Activated naive CD8-positive, alpha-beta T cell treated with anti-CD3 and anti-CD28 coated beads, Interleukin-2, amount 50 U/mL, for 24 hours (primary cell): ENCODE results near the gene ENTPD3.
"Not testable (repeated sequence)": the region's sequence is repeated elsewhere in the genome, so short reads cannot be mapped to it uniquely, and the experiment has no call there.

Experiments
- ATAC-seq: fragments of 150-1000 bp; cut with Tn5 transposase; one replicate; pipeline ENCODE4 v1.10.0; 2021
- DNase-seq: peaks from one replicate; pipeline ENCODE4 v3.0.0; 2021
- H3K27ac Mint-ChIP-seq: one replicate; pipeline ENCODE4 v1.8.0; 2021; ENCODE audit warnings: mild to moderate bottlenecking, mixed read lengths
- H3K27me3 Mint-ChIP-seq: one replicate; pipeline ENCODE4 v1.8.0; 2021; ENCODE audit warnings: mixed read lengths
- H3K36me3 Mint-ChIP-seq: one replicate; pipeline ENCODE4 v1.8.0; 2021; ENCODE audit warnings: low read depth, mixed read lengths
- H3K4me1 Mint-ChIP-seq: one replicate; pipeline ENCODE4 v1.8.0; 2021; ENCODE audit warnings: mixed read lengths
- H3K4me3 Mint-ChIP-seq: one replicate; pipeline ENCODE4 v1.8.0; 2021; ENCODE audit warnings: mild to moderate bottlenecking, moderate library complexity, mixed read lengths
- H3K9me3 Mint-ChIP-seq: one replicate; pipeline ENCODE4 v1.8.0; 2021; ENCODE audit warnings: mixed read lengths

ENTPD3 gene

GRCh38 chr3:40461161-40461560 lies 74.2 kb downstream of the ENTPD3 start:
- Mint-ChIP-seq H3K27me3 (peaks cover 2% of the 10 kb centered on the region), H3K9me3 (no peaks in the 10 kb centered on the region), H3K36me3 (peaks cover 76% of the 10 kb centered on the region), H3K4me1 (peaks cover 59% of the 10 kb centered on the region), H3K27ac (peak overlapping the region; percentile 74), H3K4me3 (peak overlapping the region; percentile 35)
- ATAC-seq: no peak
- no peak for DNase-seq

- peak overlapping the region; percentile 39 for H3K27ac Mint-ChIP-seq
- H3K36me3 Mint-ChIP-seq: peaks cover 76% of the 10 kb centered on the region
- H3K27me3 Mint-ChIP-seq, H3K4me3 Mint-ChIP-seq, H3K9me3 Mint-ChIP-seq, DNase-seq, ATAC-seq: not testable (repeated sequence)
- H3K4me1 Mint-ChIP-seq: peaks cover 51% of the 10 kb centered on the region
Measured at GRCh38 chr3:40462838-40463237, 75.9 kb downstream of the ENTPD3 start.

DNA sequence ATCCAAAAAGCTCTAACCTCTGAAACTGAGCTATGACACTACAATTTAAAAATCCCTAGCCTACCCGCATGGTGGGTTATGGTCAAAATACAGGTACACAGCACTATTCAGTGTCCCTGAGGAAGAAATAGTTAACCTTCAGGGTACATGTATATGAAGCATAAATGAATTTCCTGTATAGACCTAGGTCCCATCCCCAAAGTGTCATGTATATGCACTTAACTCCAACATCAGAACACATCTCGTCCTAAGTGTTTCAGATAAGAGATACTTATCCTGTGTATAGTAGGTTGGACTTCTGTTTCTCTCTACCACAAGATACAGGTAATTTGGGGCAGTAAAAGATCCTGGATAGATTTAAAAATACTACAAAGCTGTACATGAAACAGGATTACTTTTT lies 76.6 kb downstream of the ENTPD3 start:
- H3K36me3 Mint-ChIP-seq: peaks cover 69% of the 10 kb centered on the region
- no peaks in the 10 kb centered on the region for H3K9me3 Mint-ChIP-seq
- no peak for DNase-seq
- H3K27ac Mint-ChIP-seq: no peak overlapping the region
- ATAC-seq: no peak
- no peak overlapping the region for H3K4me3 Mint-ChIP-seq
- H3K4me1 Mint-ChIP-seq: peaks cover 44% of the 10 kb centered on the region
- no peaks in the 10 kb centered on the region for H3K27me3 Mint-ChIP-seq

DNA sequence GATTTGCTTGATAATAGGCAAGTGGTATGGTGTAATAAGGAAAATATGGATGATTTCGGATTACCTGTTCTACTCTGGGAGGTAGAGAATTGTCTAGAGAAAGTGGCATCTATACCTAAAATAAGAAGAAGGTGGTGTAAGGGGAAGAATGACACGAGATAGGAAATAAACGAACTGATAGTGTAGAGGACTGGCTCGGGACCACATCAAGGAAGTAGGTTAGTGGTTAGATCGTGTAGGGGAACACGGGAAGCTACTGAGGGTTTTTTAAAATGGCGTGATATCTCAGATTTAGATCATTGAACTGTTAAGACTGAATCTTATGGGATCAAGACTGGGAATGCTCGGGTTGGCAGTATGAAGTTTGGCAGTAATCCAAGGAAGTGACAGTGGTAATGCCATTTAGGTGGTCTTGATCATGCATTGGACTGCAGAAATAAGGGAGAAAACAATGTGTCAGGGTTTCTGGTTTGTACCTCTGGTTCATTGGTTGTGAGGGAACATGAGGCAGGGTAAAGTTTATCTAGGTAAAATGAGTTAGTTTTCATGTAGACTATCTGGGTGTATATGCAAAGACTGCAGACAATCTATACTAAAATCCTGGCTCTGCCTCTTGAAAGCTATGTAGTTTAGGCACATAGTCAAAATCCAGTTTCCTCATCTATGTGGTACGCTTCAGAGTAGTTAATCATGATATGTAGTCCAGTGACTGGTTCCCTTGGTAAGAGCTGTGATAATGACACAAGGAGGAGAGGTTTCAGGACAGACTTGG lies 77.5 kb downstream of the ENTPD3 start:
- Mint-ChIP-seq H3K36me3 (peaks cover 59% of the 10 kb centered on the region), H3K4me3 (peak overlapping the region; percentile 22), H3K27ac (peak overlapping the region; percentile 79), H3K4me1 (peaks cover 35% of the 10 kb centered on the region), H3K9me3 (no peaks in the 10 kb centered on the region), H3K27me3 (no peaks in the 10 kb centered on the region)
- ATAC-seq: peak; percentile 59
- DNase-seq: no peak

- H3K27ac Mint-ChIP-seq: peak overlapping the region; percentile 67
Measured at GRCh38 chr3:40465111-40465407, 78.1 kb downstream of the ENTPD3 start.

DNA sequence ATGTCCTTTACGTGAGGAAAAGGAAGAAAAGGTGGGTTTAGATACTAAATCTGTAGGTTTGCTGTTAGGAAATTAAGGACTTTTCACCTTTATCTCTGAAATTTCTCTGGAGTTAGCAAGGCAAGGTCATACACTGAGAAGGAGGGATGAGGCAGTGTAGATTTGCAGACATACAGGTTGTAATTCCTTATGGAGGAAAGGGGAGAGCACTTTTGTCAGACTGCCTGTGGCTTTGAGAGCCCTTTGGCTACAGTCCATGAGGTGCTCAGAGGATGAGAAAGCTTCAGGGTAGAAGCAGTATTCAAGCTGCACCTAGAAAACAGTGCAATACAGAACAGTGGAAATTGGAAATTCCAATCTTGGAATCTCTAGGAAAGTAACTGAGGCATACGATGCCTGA lies 78.5 kb downstream of the ENTPD3 start:
- Mint-ChIP-seq H3K27me3 (no peaks in the 10 kb centered on the region), H3K9me3 (no peaks in the 10 kb centered on the region), H3K27ac (peak overlapping the region; percentile 67), H3K36me3 (peaks cover 50% of the 10 kb centered on the region), H3K4me1 (peaks cover 26% of the 10 kb centered on the region), H3K4me3 (no peak overlapping the region)
- ATAC-seq (no peak), DNase-seq (no peak)

More at GRCh38 chr3:40465111-40465407, 78.1 kb downstream of the ENTPD3 start:
- H3K36me3 Mint-ChIP-seq: peaks cover 54% of the 10 kb centered on the region
- H3K4me1 Mint-ChIP-seq: peaks cover 29% of the 10 kb centered on the region
- H3K4me3 Mint-ChIP-seq: no peak overlapping the region
- no peaks in the 10 kb centered on the region for H3K9me3 Mint-ChIP-seq
- DNase-seq (no peak), ATAC-seq (no peak)
- H3K27me3 Mint-ChIP-seq: no peaks in the 10 kb centered on the region

DNA sequence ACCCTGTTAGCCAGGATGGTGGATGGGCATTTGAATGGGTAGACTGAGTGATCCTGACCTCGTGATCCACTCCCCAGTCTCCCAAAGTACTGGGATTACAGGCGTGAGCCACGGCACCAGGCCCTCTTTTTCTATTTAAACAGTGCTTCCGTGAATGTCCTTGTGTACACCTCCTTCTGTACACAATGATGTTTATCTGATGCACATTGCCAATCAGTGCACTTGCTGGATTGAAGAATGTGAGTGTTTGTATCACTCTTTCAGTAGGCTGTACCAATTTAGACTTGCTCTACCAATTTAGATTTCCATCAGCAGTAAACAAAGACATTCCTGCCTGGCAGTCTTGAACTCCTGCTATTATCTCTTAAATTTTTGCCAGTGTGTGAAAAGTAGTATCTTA lies 81.0 kb downstream of the ENTPD3 start:
- no peak for DNase-seq
- Mint-ChIP-seq H3K4me3 (no peak overlapping the region), H3K9me3 (no peaks in the 10 kb centered on the region), H3K36me3 (peaks cover 32% of the 10 kb centered on the region), H3K27ac (no peak overlapping the region), H3K4me1 (peaks cover 13% of the 10 kb centered on the region), H3K27me3 (no peaks in the 10 kb centered on the region)
- ATAC-seq: no peak

GRCh38 chr3:40470701-40471100 lies 83.7 kb downstream of the ENTPD3 start:
- ATAC-seq (no peak), DNase-seq (no peak)
- Mint-ChIP-seq H3K4me1 (no peaks in the 10 kb centered on the region), H3K9me3 (no peaks in the 10 kb centered on the region), H3K36me3 (peaks cover 10% of the 10 kb centered on the region), H3K27me3 (no peaks in the 10 kb centered on the region), H3K27ac (no peak overlapping the region), H3K4me3 (no peak overlapping the region)

GRCh38 chr3:40476478-40477470 lies 89.8 kb downstream of the ENTPD3 start, which contains the start of gene ZNF619:
Gene ZNF619, plus strand, starts transcription at chr3:40477122. Its CDS starts 858 bp downstream, at chr3:40477980.
- peaks cover 12% of the 10 kb centered on the region for H3K4me1 Mint-ChIP-seq
- H3K9me3 Mint-ChIP-seq: no peaks in the 10 kb centered on the region
- ATAC-seq: peak; percentile 80
- peak; percentile 52 for DNase-seq
- H3K27ac Mint-ChIP-seq: peak within 1 kb of the TSS; percentile 85
- H3K36me3 Mint-ChIP-seq: peaks cover 2% of the 10 kb centered on the region
- H3K4me3 Mint-ChIP-seq: peak within 1 kb of the TSS; percentile 84
- H3K27me3 Mint-ChIP-seq: no peaks in the 10 kb centered on the region

GRCh38 chr3:40477666-40478065 lies 90.7 kb downstream of the ENTPD3 start:
- ATAC-seq: no peak
- no peaks in the 10 kb centered on the region for H3K27me3 Mint-ChIP-seq
- peak overlapping the region; percentile 84 for H3K4me3 Mint-ChIP-seq
- no peaks in the 10 kb centered on the region for H3K9me3 Mint-ChIP-seq
- DNase-seq: no peak
- peaks cover 12% of the 10 kb centered on the region for H3K4me1 Mint-ChIP-seq
- peaks cover 8% of the 10 kb centered on the region for H3K36me3 Mint-ChIP-seq
- H3K27ac Mint-ChIP-seq: peak overlapping the region; percentile 85
